Left ventricle myocardium superior (tissue), 1 donor: ENCODE measurements around the gene KCNG1. TPM values are rescaled to one million over a fixed set of nuclear protein-coding genes. Genes with fewer than 3 reads are reported as not detected.
A peak's percentile ranks its signal among the peaks of the same experiment; 100 is the strongest.
"Not testable (repeated sequence)": the region's sequence is repeated elsewhere in the genome, so short reads cannot be mapped to it uniquely, and the experiment has no call there.

Source experiments
- ATAC-seq: fragments of 200-7000 bp; cut with Tn5 transposase; one replicate; pipeline ENCODE4 v1.9.1; 2020; ENCODE audit warnings: mild to moderate bottlenecking, moderate library complexity
- DNase-seq: peaks from one replicate; pipeline ENCODE4 v3.0.0-alpha.2; 2020
- intact Hi-C: fragments of 100-400 bp; cut with micrococcal nuclease; formaldehyde crosslinking; loops from one replicate; pipeline ENCODE4 v1.11.0; 2022
- long read RNA-seq: library from polyadenylated mRNA; unstranded; transcript quantifications from one replicate; pipeline ENCODE4 v2.0.0, GENCODE V29; 2021
- total RNA-seq: library from RNA; stranded (reverse); fragmentation: NEBNext Ultra II Directional; extraction: Animal tissue kit (Norgen Biotek cat#: 25700); gene quantifications from one replicate; pipeline ENCODE4 v1.2.1, GENCODE V29; 2021
- donor health status: DM: no; HTN: yes; CAD: no; lungs with severe emphysema.

The KCNG1 gene
- 0.37 TPM for total RNA-seq
- long read RNA-seq: 0 reads

GRCh38 chr20:51022803-51023616 is at the start of gene KCNG1:
Gene KCNG1, minus strand, starts transcription at chr20:51023107. Its CDS starts 12,769 bp downstream, at chr20:51010338.
- ATAC-seq (peak; percentile 99), DNase-seq (peak; percentile 79)
- intact Hi-C loops: no loop called here

GRCh38 chr20:51070621-51071020 is 47.7 kb upstream of the KCNG1 start:
- ATAC-seq (no peak), DNase-seq (no peak)
- intact Hi-C loops: no loop called here

GRCh38 chr20:51067792-51068191 is 44.9 kb upstream of the KCNG1 start:
- intact Hi-C loops: no loop called here
- DNase-seq (no peak), ATAC-seq (no peak)

GRCh38 chr20:51065615-51066014 is 42.7 kb upstream of the KCNG1 start:
- DNase-seq (no peak), ATAC-seq (no peak)
- intact Hi-C loops: no loop called here

GRCh38 chr20:51064137-51064536 is 41.2 kb upstream of the KCNG1 start:
- DNase-seq: no peak
- no peak for ATAC-seq
- intact Hi-C loops: no loop called here

- intact Hi-C loops: no loop called here
- ATAC-seq: no peak
- no peak for DNase-seq
These were observed 39.2 kb upstream of the KCNG1 start for GRCh38 chr20:51062065-51062464.

- intact Hi-C loops: no loop called here
- no peak for ATAC-seq
These were observed 38.6 kb upstream of the KCNG1 start for GRCh38 chr20:51061418-51062045.

GRCh38 chr20:51060301-51060700 is 37.4 kb upstream of the KCNG1 start:
- ATAC-seq: no peak
- intact Hi-C loops: no loop called here
- no peak for DNase-seq

More at GRCh38 chr20:51061418-51062045, 38.6 kb upstream of the KCNG1 start:
- no peak for DNase-seq

- DNase-seq (no peak), ATAC-seq (no peak)
- intact Hi-C loops: no loop called here
These were observed 37.0 kb upstream of the KCNG1 start for GRCh38 chr20:51059862-51060261.

- no peak for ATAC-seq
These were observed 35.1 kb upstream of the KCNG1 start for GRCh38 chr20:51058017-51058416.

GRCh38 chr20:51054233-51054632 is 31.3 kb upstream of the KCNG1 start:
- DNase-seq: no peak
- intact Hi-C loops: no loop called here
- ATAC-seq: no peak

More at GRCh38 chr20:51058017-51058416, 35.1 kb upstream of the KCNG1 start:
- intact Hi-C loops: no loop called here
- no peak for DNase-seq

GRCh38 chr20:51050531-51051075 is 27.7 kb upstream of the KCNG1 start:
- ATAC-seq (no peak), DNase-seq (no peak)
- intact Hi-C loops: no loop called here

GRCh38 chr20:51046021-51046985 is 23.4 kb upstream of the KCNG1 start:
- no peak for DNase-seq
- no peak for ATAC-seq
- intact Hi-C loops: no loop called here

- intact Hi-C loops, DNase-seq, ATAC-seq: not testable (repeated sequence)
These were observed 22.6 kb upstream of the KCNG1 start for GRCh38 chr20:51045492-51045891.

GRCh38 chr20:51044796-51045195 is 21.9 kb upstream of the KCNG1 start:
- no peak for DNase-seq
- ATAC-seq: no peak
- intact Hi-C loops: no loop called here

GRCh38 chr20:51043811-51044210 is 20.9 kb upstream of the KCNG1 start:
- intact Hi-C loops: no loop called here
- no peak for DNase-seq
- no peak for ATAC-seq

GRCh38 chr20:51042657-51043247 is 19.8 kb upstream of the KCNG1 start:
- ATAC-seq: no peak
- DNase-seq: no peak
- intact Hi-C loops: no loop called here

GRCh38 chr20:51042064-51042463 is 19.2 kb upstream of the KCNG1 start:
- intact Hi-C loops: no loop called here
- ATAC-seq (no peak), DNase-seq (no peak)

GRCh38 chr20:51037532-51038115 is 14.7 kb upstream of the KCNG1 start:
- intact Hi-C loops: no loop called here
- ATAC-seq: no peak
- no peak for DNase-seq
